Right forelimb (tissue), 1 donor: ENCODE results near the gene ZCCHC17.
"Not testable (repeated sequence)": the region's sequence is repeated elsewhere in the genome, so short reads cannot be mapped to it uniquely, and the experiment has no call there.

ENCODE experiments used
- DNase-seq: peaks from one replicate; pipeline ENCODE4 v3.0.0-alpha.2; 2018

Gene ZCCHC17

GRCh38 chr1:31296486-31297276 lies at the start of gene ZCCHC17, which contains the start of gene SNRNP40:
Gene ZCCHC17, plus strand, starts transcription at chr1:31297032. Its CDS starts 13,067 bp downstream, at chr1:31310099.
Gene SNRNP40, minus strand, starts transcription at chr1:31296788. Its CDS starts 37 bp downstream, at chr1:31296751.
- peak; percentile 95 for DNase-seq

- DNase-seq: no peak
Measured at GRCh38 chr1:31248276-31248675, 48.6 kb upstream of the ZCCHC17 start.

- no peak for DNase-seq
Measured at GRCh38 chr1:31249854-31250253, 47.0 kb upstream of the ZCCHC17 start.

GRCh38 chr1:31257213-31257612 lies 39.6 kb upstream of the ZCCHC17 start:
- DNase-seq: no peak

- no peak for DNase-seq
Measured at GRCh38 chr1:31258581-31258980, 38.3 kb upstream of the ZCCHC17 start.

GRCh38 chr1:31259746-31260145 lies 37.1 kb upstream of the ZCCHC17 start:
- DNase-seq: no peak

- DNase-seq: no peak
Measured at GRCh38 chr1:31261916-31262315, 34.9 kb upstream of the ZCCHC17 start.

GRCh38 chr1:31262393-31262792 lies 34.4 kb upstream of the ZCCHC17 start:
- not testable (repeated sequence) for DNase-seq

GRCh38 chr1:31263408-31263807 lies 33.4 kb upstream of the ZCCHC17 start:
- no peak for DNase-seq

- no peak for DNase-seq
Measured at GRCh38 chr1:31264790-31265386, 31.9 kb upstream of the ZCCHC17 start.

GRCh38 chr1:31266547-31266946 lies 30.3 kb upstream of the ZCCHC17 start:
- no peak for DNase-seq

GRCh38 chr1:31272369-31272768 lies 24.5 kb upstream of the ZCCHC17 start:
- no peak for DNase-seq

GRCh38 chr1:31273619-31274018 lies 23.2 kb upstream of the ZCCHC17 start:
- no peak for DNase-seq

GRCh38 chr1:31282426-31282825 lies 14.4 kb upstream of the ZCCHC17 start:
- DNase-seq: not testable (repeated sequence)

GRCh38 chr1:31287791-31288190 lies 9.0 kb upstream of the ZCCHC17 start:
- DNase-seq: not testable (repeated sequence)

GRCh38 chr1:31289021-31289420 lies 7.8 kb upstream of the ZCCHC17 start:
- no peak for DNase-seq

- DNase-seq: no peak
Measured at GRCh38 chr1:31295874-31296485, 852 bp upstream of the ZCCHC17 start.

- peak; percentile 41 for DNase-seq
Measured at GRCh38 chr1:31297277-31298247, 730 bp downstream of the ZCCHC17 start.

GRCh38 chr1:31299365-31299764 lies 2.5 kb downstream of the ZCCHC17 start:
- DNase-seq: no peak

- no peak for DNase-seq
Measured at GRCh38 chr1:31300193-31300592, 3.4 kb downstream of the ZCCHC17 start.

- no peak for DNase-seq
Measured at GRCh38 chr1:31302709-31303441, 6.0 kb downstream of the ZCCHC17 start.

GRCh38 chr1:31306278-31306677 lies 9.4 kb downstream of the ZCCHC17 start:
- no peak for DNase-seq
